Measurements from ENCODE around the gene SLC15A4. TPM values are rescaled to one million over a fixed set of nuclear protein-coding genes. Genes with fewer than 3 reads are reported as not detected.
A peak's percentile ranks its signal among the peaks of the same experiment; 100 is the strongest.

Gene SLC15A4
- polyA plus RNA-seq, 2 of the 4 experiments (the other 2 are of a cell fraction), result 21.6 to 40.0 TPM

GRCh38 chr12:128798571-128799341, 25.0 kb downstream of the SLC15A4 start:
- Histone ChIP-seq H3K4me2 (no peak overlapping the region), H3K9me3 (no peaks in the 10 kb centered on the region), H3K4me1 (no peaks in the 10 kb centered on the region), H3K4me3 (no peak overlapping the region), H3K27ac (no peak overlapping the region)
- no peak for ATAC-seq
- no peak for FAIRE-seq
- WGBS (ENCODE audit: missing lambda C conversion rate), result 91% methylated on average over 22 of the region's 22 CpGs
- POLR2A ChIA-PET, result no interaction called here
- TF ChIP-seq CTCF (IDR thresholded peaks at IDR 0.05) (0 out of 3 replicates have a peak, but pooled peaks have one; percentile 17), SMC3 (IDR thresholded peaks at IDR 0.05) (no peak), RAD21 (conservative IDR thresholded peaks at IDR 0.05 in 1 of 2, IDR thresholded peaks at IDR 0.05 in 1 of 2) (peak; percentile 11 to 20; a peak in 2 of 5 replicates)
- no peak for DNase-seq (ENCODE audit: low read depth in 1 of 2, low spot score in 1 of 2)
- CTCF ChIA-PET, result interaction anchor here (0.9 to 1.1 kb wide), 5 partner anchors 13 to 124 kb away, joined by 3 read pairs; no protein-coding TSS in a partner anchor

- ChIA-PET POLR2A (no interaction called here), CTCF (interaction anchor here (1.1 kb wide), 2 partner anchors 13 to 123 kb away, joined by 3 read pairs; no protein-coding TSS in a partner anchor)
- no peak for DNase-seq (ENCODE audit: low read depth in 1 of 2, low spot score in 1 of 2)
These were observed 26.3 kb downstream of the SLC15A4 start for GRCh38 chr12:128797119-128798118.

More at GRCh38 chr12:128797119-128798118, 26.3 kb downstream of the SLC15A4 start:
- no peaks in the 10 kb centered on the region for H3K4me1 ChIP-seq
- TF ChIP-seq CBX8 (IDR thresholded peaks at IDR 0.05) (no peak), PBX3 (IDR thresholded peaks at IDR 0.05) (no peak), RARB (CRISPR knock-in tag; IDR thresholded peaks at IDR 0.05) (no peak), ATOH8 (CRISPR knock-in tag; IDR thresholded peaks at IDR 0.05; ENCODE audit: low read depth) (no peak), MAX (IDR thresholded peaks at IDR 0.05) (no peak), KDM5A (IDR thresholded peaks at IDR 0.05) (no peak), FOSL2 (IDR thresholded peaks at IDR 0.05) (no peak), FOSL2 (CRISPR knock-in tag; IDR thresholded peaks at IDR 0.05) (no peak), SREBF2 (IDR thresholded peaks at IDR 0.05) (no peak), ZC3H11A (IDR thresholded peaks at IDR 0.05) (no peak), ZNF302 (CRISPR knock-in tag; IDR thresholded peaks at IDR 0.05) (no peak), HDAC2 (IDR thresholded peaks at IDR 0.05) (no peak), NR3C1 (IDR thresholded peaks at IDR 0.05) (no peak), JUNB (IDR thresholded peaks at IDR 0.05) (no peak), EHF (CRISPR knock-in tag; IDR thresholded peaks at IDR 0.05) (no peak), E2F6 (IDR thresholded peaks at IDR 0.05; ENCODE audit: borderline replicate concordance, low read depth) (no peak), POLR2AphosphoS2 (conservative IDR thresholded peaks at IDR 0.05; ENCODE audit: low read length) (no peak), NFE2L2 (conservative IDR thresholded peaks at IDR 0.05; ENCODE audit: low read length) (no peak), NPAS2 (CRISPR knock-in tag; IDR thresholded peaks at IDR 0.05; ENCODE audit: borderline replicate concordance) (no peak), CTCF (IDR thresholded peaks at IDR 0.05) (no peak)
- ATAC-seq (no peak; a peak in 1 of 6 replicates), FAIRE-seq (no peak)
- no peak overlapping the region for H3K4me3 ChIP-seq
- no peak overlapping the region for H3K27ac ChIP-seq
- no peak overlapping the region for H3K4me2 ChIP-seq
- no peaks in the 10 kb centered on the region for H3K9me3 ChIP-seq
- WGBS (ENCODE audit: missing lambda C conversion rate), result 89% methylated on average over 20 of the region's 20 CpGs
